WTC11 (cell line): ENCODE measurements around the gene PLPP4. TPM values are rescaled to one million over a fixed set of nuclear protein-coding genes. Genes with fewer than 3 reads are reported as not detected.

ENCODE experiments used
- ATAC-seq: fragments of 200-7000 bp; cut with Tn5 transposase; 2 replicates; pipeline ENCODE4 v1.10.0; 2021; ENCODE audit warnings: mild to moderate bottlenecking, moderate library complexity
- CTCF ChIA-PET: fragments of 300-600 bp; sonication (Branson Sonifier 250); formaldehyde crosslinking; loops from one replicate; lab custom pipeline; 2021; ENCODE audit warnings: antibody characterized with exemption; lab: Charles Lee
- POLR2A ChIA-PET: fragments of 350-600 bp; sonication (Branson Sonifier 250); formaldehyde crosslinking; loops from one replicate; lab custom pipeline; 2021; ENCODE audit warnings: antibody characterized with exemption; lab: Charles Lee
- DNase-seq: peaks from one replicate; pipeline ENCODE4 v3.0.0; 2021; ENCODE audit warnings: low spot score
- H3K27ac Mint-ChIP-seq: 2 replicates; pipeline ENCODE4 v1.8.0; 2021; ENCODE audit warnings: mixed read lengths
- H3K27me3 Mint-ChIP-seq: 2 replicates; pipeline ENCODE4 v1.8.0; 2021; ENCODE audit warnings: low read depth, mild to moderate bottlenecking, moderate library complexity, mixed read lengths
- H3K36me3 Mint-ChIP-seq: 2 replicates; pipeline ENCODE4 v1.8.0; 2021; ENCODE audit warnings: mixed read lengths
- H3K4me1 Mint-ChIP-seq: 2 replicates; pipeline ENCODE4 v1.8.0; 2022; ENCODE audit warnings: mixed read lengths
- H3K4me3 Mint-ChIP-seq: 2 replicates; pipeline ENCODE4 v1.8.0; 2021; ENCODE audit warnings: mild to moderate bottlenecking, moderate library complexity, mixed read lengths
- H3K9me3 Mint-ChIP-seq: 2 replicates; pipeline ENCODE4 v1.8.0; 2021; ENCODE audit warnings: mixed read lengths
- CBFB ChIP-seq: sonication (generic); formaldehyde crosslinking; IDR thresholded peaks from 2 replicates; pipeline ENCODE4 v1.8.1; 2022; ENCODE audit warnings: mild to moderate bottlenecking, low read depth, missing genetic modification reagents
- FOXK1 ChIP-seq: sonication (generic); formaldehyde crosslinking; IDR thresholded peaks from 2 replicates; pipeline ENCODE4 v1.8.0; 2022; ENCODE audit warnings: mild to moderate bottlenecking, moderate library complexity, missing genetic modification reagents
- GABPB1 ChIP-seq: sonication (generic); formaldehyde crosslinking; IDR thresholded peaks from 2 replicates; pipeline ENCODE4 v1.8.1; 2023; ENCODE audit warnings: mild to moderate bottlenecking, missing genetic modification reagents
- HMGA2 ChIP-seq: fragments of 250-450 bp; sonication (Bioruptor Pico); IDR thresholded peaks from 2 replicates; pipeline ENCODE4 v1.4.0; 2021; ENCODE audit warnings: mild to moderate bottlenecking, moderate library complexity
- NR1H2 ChIP-seq: sonication (generic); formaldehyde crosslinking; IDR thresholded peaks from 2 replicates; pipeline ENCODE4 v1.9.0; 2021; ENCODE audit warnings: mild to moderate bottlenecking, moderate library complexity, missing genetic modification reagents
- NR2C2 ChIP-seq: sonication (generic); formaldehyde crosslinking; IDR thresholded peaks from 2 replicates; pipeline ENCODE4 v1.8.0; 2022; ENCODE audit warnings: mild to moderate bottlenecking, missing genetic modification reagents
- NR3C1 ChIP-seq: sonication (generic); formaldehyde crosslinking; conservative IDR thresholded peaks from 2 replicates; pipeline ENCODE4 v1.8.1; 2023; ENCODE audit warnings: low read depth, mild to moderate bottlenecking, missing genetic modification reagents
- RORB ChIP-seq: fragments of 250-450 bp; sonication (Bioruptor Pico); IDR thresholded peaks from 2 replicates; pipeline ENCODE4 v1.9.0; 2021; ENCODE audit warnings: mild to moderate bottlenecking
- SMAD3 ChIP-seq: sonication (generic); formaldehyde crosslinking; IDR thresholded peaks from 2 replicates; pipeline ENCODE4 v1.8.0; 2022; ENCODE audit warnings: missing genetic modification reagents, mild to moderate bottlenecking, borderline replicate concordance
- ZNF317 ChIP-seq: sonication (generic); formaldehyde crosslinking; IDR thresholded peaks from 2 replicates; pipeline ENCODE4 v1.8.1; 2023; ENCODE audit warnings: low read depth, mild to moderate bottlenecking, moderate library complexity, missing genetic modification reagents, borderline replicate concordance
- ZNF671 ChIP-seq: fragments of 250-450 bp; sonication (Bioruptor Pico); IDR thresholded peaks from 2 replicates; pipeline ENCODE4 v1.8.0; 2021; ENCODE audit warnings: mild to moderate bottlenecking
- total RNA-seq: library from RNA; stranded (reverse); gene quantifications from 3 replicates; pipeline ENCODE4 v1.2.3, GENCODE V29; 2021
- TF ChIP-seq, protein P1 (sequence below): sonication (generic); formaldehyde crosslinking; IDR thresholded peaks from 2 replicates; pipeline ENCODE4 v1.8.1; 2023; ENCODE audit warnings: mild to moderate bottlenecking, missing genetic modification reagents
- TF ChIP-seq, protein P2 (sequence below): sonication (generic); formaldehyde crosslinking; IDR thresholded peaks from 2 replicates; pipeline ENCODE4 v1.8.1; 2022; ENCODE audit warnings: low read depth, missing genetic modification reagents, borderline replicate concordance
- TF ChIP-seq, protein P3 (sequence below): sonication (generic); formaldehyde crosslinking; IDR thresholded peaks from 2 replicates; pipeline ENCODE4 v1.8.0; 2022; ENCODE audit warnings: mild to moderate bottlenecking, missing genetic modification reagents
- TF ChIP-seq, protein P4 (sequence below): fragments of 250-450 bp; sonication (Bioruptor Pico); conservative IDR thresholded peaks from 2 replicates; pipeline ENCODE4 v1.9.0; 2021; ENCODE audit warnings: mild to moderate bottlenecking
- TF ChIP-seq, protein P5 (sequence below): sonication (generic); formaldehyde crosslinking; IDR thresholded peaks from 2 replicates; pipeline ENCODE4 v1.8.1; 2023; ENCODE audit warnings: mild to moderate bottlenecking, moderate library complexity, missing genetic modification reagents
- TF ChIP-seq, protein P6 (sequence below): sonication (generic); formaldehyde crosslinking; IDR thresholded peaks from 2 replicates; pipeline ENCODE4 v1.8.1; 2022; ENCODE audit warnings: missing genetic modification reagents, borderline replicate concordance
- TF ChIP-seq, protein P7 (sequence below): sonication (generic); formaldehyde crosslinking; IDR thresholded peaks from 2 replicates; pipeline ENCODE4 v1.8.0; 2022; ENCODE audit warnings: mild to moderate bottlenecking, missing genetic modification reagents
- TF ChIP-seq, protein P8 (sequence below): sonication (generic); formaldehyde crosslinking; conservative IDR thresholded peaks from 2 replicates; pipeline ENCODE4 v1.8.1; 2023; ENCODE audit warnings: mild to moderate bottlenecking, low read depth, missing genetic modification reagents, moderate library complexity

PLPP4 gene
- total RNA-seq, 1 experiment from 2014 or later = 0.15 TPM

DNA sequence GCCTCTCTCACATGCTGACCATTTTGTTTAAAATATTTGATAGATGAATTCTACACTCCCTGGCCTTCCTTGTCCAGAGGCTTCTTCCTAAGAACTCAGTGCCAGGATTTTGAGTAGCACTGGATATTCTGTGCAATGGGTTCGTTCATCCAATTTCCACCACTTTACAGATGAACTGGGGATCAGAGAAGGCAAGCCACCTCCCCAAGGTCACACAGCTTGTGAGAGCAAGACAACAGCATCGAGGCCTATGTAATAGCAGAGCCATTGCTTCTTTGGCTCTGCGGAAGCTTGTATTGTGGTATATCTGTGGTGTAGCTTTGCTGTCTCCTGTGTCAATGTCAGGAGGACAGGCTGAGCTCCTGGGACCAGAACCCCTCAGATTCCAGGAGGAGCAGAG lies 140.9 kb downstream of the PLPP4 start:
- H3K27me3 Mint-ChIP-seq = peaks cover 4% of the 10 kb centered on the region
- TF ChIP-seq CBFB (CRISPR knock-in tag) = no peak
- TF ChIP-seq NR1H2 (CRISPR knock-in tag) = no peak
- no peak for TF ChIP-seq NR3C1 (CRISPR knock-in tag)
- TF ChIP-seq ZNF317 (CRISPR knock-in tag) = no peak
- TF ChIP-seq, protein P1, sequence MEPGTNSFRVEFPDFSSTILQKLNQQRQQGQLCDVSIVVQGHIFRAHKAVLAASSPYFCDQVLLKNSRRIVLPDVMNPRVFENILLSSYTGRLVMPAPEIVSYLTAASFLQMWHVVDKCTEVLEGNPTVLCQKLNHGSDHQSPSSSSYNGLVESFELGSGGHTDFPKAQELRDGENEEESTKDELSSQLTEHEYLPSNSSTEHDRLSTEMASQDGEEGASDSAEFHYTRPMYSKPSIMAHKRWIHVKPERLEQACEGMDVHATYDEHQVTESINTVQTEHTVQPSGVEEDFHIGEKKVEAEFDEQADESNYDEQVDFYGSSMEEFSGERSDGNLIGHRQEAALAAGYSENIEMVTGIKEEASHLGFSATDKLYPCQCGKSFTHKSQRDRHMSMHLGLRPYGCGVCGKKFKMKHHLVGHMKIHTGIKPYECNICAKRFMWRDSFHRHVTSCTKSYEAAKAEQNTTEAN (CRISPR knock-in tag) = no peak
- TF ChIP-seq HMGA2 (CRISPR knock-in tag) = no peak
- TF ChIP-seq, protein P2, sequence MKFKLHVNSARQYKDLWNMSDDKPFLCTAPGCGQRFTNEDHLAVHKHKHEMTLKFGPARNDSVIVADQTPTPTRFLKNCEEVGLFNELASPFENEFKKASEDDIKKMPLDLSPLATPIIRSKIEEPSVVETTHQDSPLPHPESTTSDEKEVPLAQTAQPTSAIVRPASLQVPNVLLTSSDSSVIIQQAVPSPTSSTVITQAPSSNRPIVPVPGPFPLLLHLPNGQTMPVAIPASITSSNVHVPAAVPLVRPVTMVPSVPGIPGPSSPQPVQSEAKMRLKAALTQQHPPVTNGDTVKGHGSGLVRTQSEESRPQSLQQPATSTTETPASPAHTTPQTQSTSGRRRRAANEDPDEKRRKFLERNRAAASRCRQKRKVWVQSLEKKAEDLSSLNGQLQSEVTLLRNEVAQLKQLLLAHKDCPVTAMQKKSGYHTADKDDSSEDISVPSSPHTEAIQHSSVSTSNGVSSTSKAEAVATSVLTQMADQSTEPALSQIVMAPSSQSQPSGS = no peak
- no peak for TF ChIP-seq ZNF671 (CRISPR knock-in tag)
- peaks cover 24% of the 10 kb centered on the region for H3K4me1 Mint-ChIP-seq
- H3K4me3 Mint-ChIP-seq = no peak overlapping the region
- no peak for ATAC-seq
- CTCF ChIA-PET = interaction anchor here (2.0 to 4.9 kb wide), 2 partner anchors 37 to 376 kb away, joined by 4 to 18 read pairs; no protein-coding TSS in a partner anchor
- no peak overlapping the region for H3K27ac Mint-ChIP-seq
- POLR2A ChIA-PET = no interaction called here
- peaks cover 3% of the 10 kb centered on the region for H3K36me3 Mint-ChIP-seq
- DNase-seq = no peak
- peaks cover 9% of the 10 kb centered on the region for H3K9me3 Mint-ChIP-seq

DNA sequence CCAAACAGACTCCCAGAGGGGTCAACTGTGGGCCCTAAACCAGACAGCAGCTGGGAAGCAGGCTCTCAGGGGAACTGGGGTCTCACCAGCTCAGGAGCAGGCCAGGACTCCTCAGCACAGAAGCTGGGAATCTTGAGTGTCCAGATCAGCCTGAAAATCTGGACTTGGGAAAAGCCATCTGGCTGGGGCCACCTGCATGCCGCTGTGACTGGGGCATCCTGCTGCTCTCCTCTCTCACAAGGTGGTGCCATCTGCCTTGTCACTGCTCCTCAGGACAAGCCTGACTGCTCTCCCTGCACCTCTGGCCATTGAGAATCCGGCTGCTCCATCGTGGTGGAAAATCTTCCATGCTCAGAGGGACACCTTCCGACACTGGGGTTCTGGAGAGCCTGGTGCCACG lies 141.4 kb downstream of the PLPP4 start:
- no peak for TF ChIP-seq HMGA2 (CRISPR knock-in tag)
- TF ChIP-seq RORB (CRISPR knock-in tag) = no peak
- TF ChIP-seq GABPB1 (CRISPR knock-in tag) = no peak
- TF ChIP-seq NR2C2 (CRISPR knock-in tag) = no peak
- TF ChIP-seq, protein P3, sequence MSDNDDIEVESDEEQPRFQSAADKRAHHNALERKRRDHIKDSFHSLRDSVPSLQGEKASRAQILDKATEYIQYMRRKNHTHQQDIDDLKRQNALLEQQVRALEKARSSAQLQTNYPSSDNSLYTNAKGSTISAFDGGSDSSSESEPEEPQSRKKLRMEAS (CRISPR knock-in tag) = no peak
- no peak for TF ChIP-seq SMAD3 (CRISPR knock-in tag)
- TF ChIP-seq, protein P4, sequence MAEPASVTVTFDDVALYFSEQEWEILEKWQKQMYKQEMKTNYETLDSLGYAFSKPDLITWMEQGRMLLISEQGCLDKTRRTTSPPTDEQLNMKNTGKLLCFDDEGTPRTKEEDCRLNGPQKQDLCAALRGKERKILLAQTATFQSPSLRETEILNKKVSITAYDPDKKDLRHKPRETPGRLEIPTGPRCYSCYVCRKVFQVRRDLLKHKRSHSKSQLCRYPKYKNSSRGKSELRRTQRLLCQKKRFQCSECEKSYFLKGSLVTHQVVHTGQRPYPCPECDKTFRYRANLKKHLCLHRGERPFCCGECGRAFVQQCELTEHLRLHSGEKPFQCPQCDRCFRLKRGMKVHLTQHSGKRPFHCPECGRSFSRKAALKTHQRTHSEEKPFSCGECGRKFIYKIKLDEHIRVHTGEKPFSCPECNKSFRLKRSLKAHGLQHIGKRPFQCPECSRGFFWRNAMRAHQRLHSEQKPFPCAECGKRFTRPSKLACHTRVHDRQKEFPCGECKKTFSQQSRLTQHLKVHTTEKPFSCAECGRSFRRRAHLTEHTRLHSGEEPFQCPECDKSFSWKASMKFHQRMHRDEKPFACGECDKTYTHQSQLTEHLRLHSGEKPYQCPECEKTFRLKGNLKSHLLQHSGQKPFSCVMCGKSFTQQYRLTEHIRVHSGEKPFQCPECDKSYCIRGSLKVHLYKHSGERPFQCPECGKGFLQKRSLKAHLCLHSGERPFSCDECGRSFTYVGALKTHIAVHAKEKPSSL (CRISPR knock-in tag) = no peak
- TF ChIP-seq, protein P5, sequence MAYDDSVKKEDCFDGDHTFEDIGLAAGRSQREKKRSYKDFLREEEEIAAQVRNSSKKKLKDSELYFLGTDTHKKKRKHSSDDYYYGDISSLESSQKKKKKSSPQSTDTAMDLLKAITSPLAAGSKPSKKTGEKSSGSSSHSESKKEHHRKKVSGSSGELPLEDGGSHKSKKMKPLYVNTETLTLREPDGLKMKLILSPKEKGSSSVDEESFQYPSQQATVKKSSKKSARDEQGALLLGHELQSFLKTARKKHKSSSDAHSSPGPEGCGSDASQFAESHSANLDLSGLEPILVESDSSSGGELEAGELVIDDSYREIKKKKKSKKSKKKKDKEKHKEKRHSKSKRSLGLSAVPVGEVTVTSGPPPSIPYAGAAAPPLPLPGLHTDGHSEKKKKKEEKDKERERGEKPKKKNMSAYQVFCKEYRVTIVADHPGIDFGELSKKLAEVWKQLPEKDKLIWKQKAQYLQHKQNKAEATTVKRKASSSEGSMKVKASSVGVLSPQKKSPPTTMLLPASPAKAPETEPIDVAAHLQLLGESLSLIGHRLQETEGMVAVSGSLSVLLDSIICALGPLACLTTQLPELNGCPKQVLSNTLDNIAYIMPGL (CRISPR knock-in tag) = no peak
- no peak for TF ChIP-seq FOXK1
- TF ChIP-seq, protein P6, sequence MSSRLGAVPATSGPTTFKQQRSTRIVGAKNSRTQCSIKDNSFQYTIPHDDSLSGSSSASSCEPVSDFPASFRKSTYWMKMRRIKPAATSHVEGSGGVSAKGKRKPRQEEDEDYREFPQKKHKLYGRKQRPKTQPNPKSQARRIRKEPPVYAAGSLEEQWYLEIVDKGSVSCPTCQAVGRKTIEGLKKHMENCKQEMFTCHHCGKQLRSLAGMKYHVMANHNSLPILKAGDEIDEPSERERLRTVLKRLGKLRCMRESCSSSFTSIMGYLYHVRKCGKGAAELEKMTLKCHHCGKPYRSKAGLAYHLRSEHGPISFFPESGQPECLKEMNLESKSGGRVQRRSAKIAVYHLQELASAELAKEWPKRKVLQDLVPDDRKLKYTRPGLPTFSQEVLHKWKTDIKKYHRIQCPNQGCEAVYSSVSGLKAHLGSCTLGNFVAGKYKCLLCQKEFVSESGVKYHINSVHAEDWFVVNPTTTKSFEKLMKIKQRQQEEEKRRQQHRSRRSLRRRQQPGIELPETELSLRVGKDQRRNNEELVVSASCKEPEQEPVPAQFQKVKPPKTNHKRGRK = no peak
- TF ChIP-seq, protein P7, sequence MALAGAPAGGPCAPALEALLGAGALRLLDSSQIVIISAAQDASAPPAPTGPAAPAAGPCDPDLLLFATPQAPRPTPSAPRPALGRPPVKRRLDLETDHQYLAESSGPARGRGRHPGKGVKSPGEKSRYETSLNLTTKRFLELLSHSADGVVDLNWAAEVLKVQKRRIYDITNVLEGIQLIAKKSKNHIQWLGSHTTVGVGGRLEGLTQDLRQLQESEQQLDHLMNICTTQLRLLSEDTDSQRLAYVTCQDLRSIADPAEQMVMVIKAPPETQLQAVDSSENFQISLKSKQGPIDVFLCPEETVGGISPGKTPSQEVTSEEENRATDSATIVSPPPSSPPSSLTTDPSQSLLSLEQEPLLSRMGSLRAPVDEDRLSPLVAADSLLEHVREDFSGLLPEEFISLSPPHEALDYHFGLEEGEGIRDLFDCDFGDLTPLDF = no peak
- TF ChIP-seq, protein P8, sequence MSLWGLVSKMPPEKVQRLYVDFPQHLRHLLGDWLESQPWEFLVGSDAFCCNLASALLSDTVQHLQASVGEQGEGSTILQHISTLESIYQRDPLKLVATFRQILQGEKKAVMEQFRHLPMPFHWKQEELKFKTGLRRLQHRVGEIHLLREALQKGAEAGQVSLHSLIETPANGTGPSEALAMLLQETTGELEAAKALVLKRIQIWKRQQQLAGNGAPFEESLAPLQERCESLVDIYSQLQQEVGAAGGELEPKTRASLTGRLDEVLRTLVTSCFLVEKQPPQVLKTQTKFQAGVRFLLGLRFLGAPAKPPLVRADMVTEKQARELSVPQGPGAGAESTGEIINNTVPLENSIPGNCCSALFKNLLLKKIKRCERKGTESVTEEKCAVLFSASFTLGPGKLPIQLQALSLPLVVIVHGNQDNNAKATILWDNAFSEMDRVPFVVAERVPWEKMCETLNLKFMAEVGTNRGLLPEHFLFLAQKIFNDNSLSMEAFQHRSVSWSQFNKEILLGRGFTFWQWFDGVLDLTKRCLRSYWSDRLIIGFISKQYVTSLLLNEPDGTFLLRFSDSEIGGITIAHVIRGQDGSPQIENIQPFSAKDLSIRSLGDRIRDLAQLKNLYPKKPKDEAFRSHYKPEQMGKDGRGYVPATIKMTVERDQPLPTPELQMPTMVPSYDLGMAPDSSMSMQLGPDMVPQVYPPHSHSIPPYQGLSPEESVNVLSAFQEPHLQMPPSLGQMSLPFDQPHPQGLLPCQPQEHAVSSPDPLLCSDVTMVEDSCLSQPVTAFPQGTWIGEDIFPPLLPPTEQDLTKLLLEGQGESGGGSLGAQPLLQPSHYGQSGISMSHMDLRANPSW (CRISPR knock-in tag) = no peak
- Mint-ChIP-seq H3K9me3 (peaks cover 13% of the 10 kb centered on the region), H3K36me3 (peaks cover 8% of the 10 kb centered on the region), H3K4me3 (no peak overlapping the region), H3K4me1 (peaks cover 24% of the 10 kb centered on the region), H3K27me3 (peaks cover 7% of the 10 kb centered on the region), H3K27ac (no peak overlapping the region)
- DNase-seq (peak; percentile 17), ATAC-seq (no peak)
- CTCF ChIA-PET = interaction anchor here (2.0 to 4.9 kb wide), 2 partner anchors 36 to 377 kb away, joined by 4 to 18 read pairs; no protein-coding TSS in a partner anchor
- POLR2A ChIA-PET = no interaction called here
